Measurements from ENCODE around the gene GJD4.

Gene GJD4

GRCh38 chr10:35563261-35563891 is 41.8 kb upstream of the GJD4 start:
- peak; percentile 100 for TF ChIP-seq CTCF (IDR thresholded peaks at IDR 0.05; ENCODE audit: low read depth, low read length)
- no peak overlapping the region for H3K4me3 ChIP-seq (ENCODE audit: low read depth, low read length)

DNA sequence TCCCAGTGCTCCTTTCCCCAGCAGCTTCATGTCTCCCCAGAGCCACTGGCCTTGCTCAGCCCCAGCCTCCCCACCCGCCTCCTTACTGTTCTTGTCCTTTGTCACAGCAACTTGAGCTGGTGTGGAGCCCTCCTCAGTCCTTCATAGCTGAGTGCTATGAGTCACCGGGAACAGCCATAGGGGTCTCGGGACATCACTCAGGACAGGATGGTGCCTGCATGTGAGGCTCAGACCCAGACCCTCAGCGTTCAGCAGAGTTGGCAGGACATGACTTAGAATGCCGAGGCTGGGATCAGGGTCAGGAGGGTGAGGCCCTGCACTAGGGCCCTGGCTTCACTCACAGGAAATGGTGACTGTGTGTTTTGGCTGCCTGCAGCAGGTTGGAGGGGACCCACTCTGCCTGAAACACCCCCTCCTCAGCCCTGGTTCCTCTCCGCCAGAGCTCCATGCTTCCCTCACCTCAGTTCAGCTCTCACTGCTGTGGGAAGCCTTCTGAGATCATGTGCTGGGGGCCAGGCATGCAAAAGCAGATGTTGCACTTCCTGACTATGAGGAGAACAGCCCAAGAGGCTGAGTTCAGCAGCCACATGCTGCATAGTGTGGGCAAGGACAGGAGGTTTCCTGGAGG is 40.7 kb upstream of the GJD4 start:
- TF ChIP-seq CTCF (IDR thresholded peaks at IDR 0.05; ENCODE audit: low read depth, low read length), result no peak
- no peak overlapping the region for H3K4me3 ChIP-seq (ENCODE audit: low read depth, low read length)

DNA sequence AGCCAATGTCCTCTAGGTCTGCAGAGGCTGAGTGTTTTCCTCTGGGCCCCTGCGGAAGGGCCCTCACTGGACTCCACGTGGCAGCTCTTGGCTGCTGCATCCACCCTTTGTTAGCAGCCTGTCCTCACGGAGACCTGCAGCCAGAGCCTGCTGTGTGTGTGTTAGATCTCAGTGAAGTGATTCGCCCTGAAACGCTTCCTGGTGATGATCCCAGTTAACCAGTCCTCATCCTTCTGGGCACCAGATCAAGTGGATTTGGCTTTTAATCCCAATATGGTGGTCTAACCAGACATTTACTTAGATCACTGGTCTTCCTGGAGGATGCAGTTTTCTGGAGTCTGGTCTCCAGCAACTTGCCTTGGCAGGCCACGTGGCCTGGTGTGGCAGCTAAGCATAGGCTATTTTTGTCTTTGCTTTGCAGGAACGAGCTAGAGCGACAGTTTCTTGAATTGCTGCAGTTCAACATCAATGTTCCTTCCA is 39.5 kb upstream of the GJD4 start:
- no peak overlapping the region for H3K4me3 ChIP-seq (ENCODE audit: low read depth, low read length)
- TF ChIP-seq CTCF (IDR thresholded peaks at IDR 0.05; ENCODE audit: low read depth, low read length), result no peak

GRCh38 chr10:35567951-35568350 is 37.2 kb upstream of the GJD4 start:
- no peak for TF ChIP-seq CTCF (IDR thresholded peaks at IDR 0.05; ENCODE audit: low read depth, low read length)

DNA sequence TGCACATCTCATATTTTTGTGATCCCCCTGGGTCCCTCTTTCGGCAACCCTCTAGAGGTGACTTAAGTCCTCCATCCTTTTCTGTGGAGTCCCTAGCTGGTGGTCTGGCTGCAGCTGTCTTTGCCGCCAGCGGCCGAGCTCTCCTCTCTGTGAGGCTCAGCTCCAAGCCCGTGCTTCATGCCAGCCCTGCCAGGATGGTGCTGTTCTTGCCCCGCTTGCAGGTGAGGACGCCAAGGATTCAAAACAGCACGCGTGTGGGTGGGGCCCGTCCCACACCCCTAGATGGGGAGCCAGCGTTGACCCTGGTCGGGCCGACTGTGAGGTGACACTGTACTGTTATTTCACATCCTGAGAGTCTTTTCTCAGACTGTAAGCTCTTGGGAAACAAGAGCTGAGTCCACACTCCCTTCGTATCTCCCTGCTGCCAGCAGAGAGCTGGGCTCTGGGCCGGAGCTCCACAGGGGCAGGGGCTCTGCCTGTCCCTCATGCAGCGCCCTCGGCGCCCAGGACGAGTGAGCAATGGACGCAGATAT is 36.6 kb upstream of the GJD4 start:
- no peak for TF ChIP-seq CTCF (IDR thresholded peaks at IDR 0.05; ENCODE audit: low read depth, low read length)
- no peak overlapping the region for H3K4me3 ChIP-seq (ENCODE audit: low read depth, low read length)

More at GRCh38 chr10:35567951-35568350, 37.2 kb upstream of the GJD4 start:
- H3K4me3 ChIP-seq (ENCODE audit: low read depth, low read length), result no peak overlapping the region

GRCh38 chr10:35569111-35569707 is 35.9 kb upstream of the GJD4 start:
- no peak for TF ChIP-seq CTCF (IDR thresholded peaks at IDR 0.05; ENCODE audit: low read depth, low read length)
- no peak overlapping the region for H3K4me3 ChIP-seq (ENCODE audit: low read depth, low read length)

DNA sequence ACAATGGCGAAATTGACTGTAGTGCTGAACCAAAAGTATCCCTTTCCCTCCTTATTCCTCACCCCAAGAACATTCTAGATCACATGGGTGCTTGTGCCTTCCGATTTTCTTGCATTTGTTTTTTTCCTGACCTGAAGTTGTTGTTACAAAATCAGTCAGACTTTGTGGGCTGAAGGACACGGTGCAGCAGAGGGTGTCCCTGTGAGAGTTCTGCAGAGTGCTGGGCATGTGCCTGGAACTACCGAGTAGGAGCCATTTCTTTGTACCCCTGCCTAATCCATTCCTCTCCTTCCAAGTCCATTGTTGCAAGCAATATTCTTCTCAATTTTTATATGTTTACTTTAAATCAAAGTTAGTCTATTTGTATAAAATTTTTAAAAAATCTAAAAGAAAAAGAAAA is 35.3 kb upstream of the GJD4 start:
- H3K4me3 ChIP-seq (ENCODE audit: low read depth, low read length), result no peak overlapping the region
- no peak for TF ChIP-seq CTCF (IDR thresholded peaks at IDR 0.05; ENCODE audit: low read depth, low read length)
